MM.1S (cell line): ENCODE measurements around the gene STARD10.

ENCODE experiments used
- EZH2 ChIP-seq: fragments of 300-600 bp; sonication (generic); optimal IDR thresholded peaks from 2 replicates; pipeline ENCODE3; 2017; ENCODE audit warnings: low read depth, mild to moderate bottlenecking, antibody characterized with exemption, low read length, mixed read lengths
- TF ChIP-seq, protein P1 (sequence below): fragments of 300-600 bp; sonication (generic); IDR thresholded peaks from 2 replicates; pipeline ENCODE4 v1.5.1; 2016; ENCODE audit warnings: antibody characterized with exemption, low read length, mixed read lengths

DNA sequence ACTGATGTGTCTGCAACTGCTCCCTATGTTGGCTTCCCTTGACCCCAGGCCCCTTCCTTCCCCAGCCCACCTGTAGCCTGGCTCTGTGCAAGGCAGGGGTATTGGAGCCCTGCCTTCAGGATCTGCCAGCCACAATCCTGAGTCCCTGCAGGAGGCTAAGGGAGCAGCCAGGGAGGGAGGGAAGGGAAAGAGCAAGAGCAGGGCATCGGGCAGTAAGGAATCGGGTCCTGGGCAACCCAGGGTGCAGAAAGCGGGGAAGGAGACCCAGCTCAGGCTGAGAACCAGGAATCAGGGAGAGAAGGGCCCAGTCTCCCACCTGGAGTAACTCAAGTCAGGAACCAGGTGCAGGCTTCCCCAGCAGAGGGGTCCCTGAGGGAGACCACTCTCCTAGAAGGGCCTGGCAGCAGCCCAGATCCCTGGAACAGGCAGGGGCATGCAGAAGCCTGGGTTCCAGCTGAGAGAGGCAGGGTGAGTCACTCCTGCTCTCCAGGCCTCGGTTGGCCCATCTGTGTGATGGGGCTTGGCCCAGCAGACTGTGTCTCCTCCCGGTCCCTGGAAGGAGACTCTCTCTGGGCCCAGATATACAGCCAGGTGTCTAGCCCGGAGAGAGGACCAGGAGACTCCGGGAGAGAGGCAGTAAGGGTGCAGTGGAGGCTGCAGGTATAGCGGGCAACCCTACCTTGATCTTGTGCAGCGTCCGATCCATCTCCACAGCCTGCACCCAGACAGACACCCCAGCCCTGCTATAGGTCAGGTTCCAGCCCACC, 13.4 kb downstream of the STARD10 start:
- TF ChIP-seq, protein P1, sequence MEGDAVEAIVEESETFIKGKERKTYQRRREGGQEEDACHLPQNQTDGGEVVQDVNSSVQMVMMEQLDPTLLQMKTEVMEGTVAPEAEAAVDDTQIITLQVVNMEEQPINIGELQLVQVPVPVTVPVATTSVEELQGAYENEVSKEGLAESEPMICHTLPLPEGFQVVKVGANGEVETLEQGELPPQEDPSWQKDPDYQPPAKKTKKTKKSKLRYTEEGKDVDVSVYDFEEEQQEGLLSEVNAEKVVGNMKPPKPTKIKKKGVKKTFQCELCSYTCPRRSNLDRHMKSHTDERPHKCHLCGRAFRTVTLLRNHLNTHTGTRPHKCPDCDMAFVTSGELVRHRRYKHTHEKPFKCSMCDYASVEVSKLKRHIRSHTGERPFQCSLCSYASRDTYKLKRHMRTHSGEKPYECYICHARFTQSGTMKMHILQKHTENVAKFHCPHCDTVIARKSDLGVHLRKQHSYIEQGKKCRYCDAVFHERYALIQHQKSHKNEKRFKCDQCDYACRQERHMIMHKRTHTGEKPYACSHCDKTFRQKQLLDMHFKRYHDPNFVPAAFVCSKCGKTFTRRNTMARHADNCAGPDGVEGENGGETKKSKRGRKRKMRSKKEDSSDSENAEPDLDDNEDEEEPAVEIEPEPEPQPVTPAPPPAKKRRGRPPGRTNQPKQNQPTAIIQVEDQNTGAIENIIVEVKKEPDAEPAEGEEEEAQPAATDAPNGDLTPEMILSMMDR: no peak
- TF ChIP-seq EZH2: no peak
